ENCODE data around the gene HSPA1B.

- TF ChIP-seq FOXP2 (optimal IDR thresholded peaks at IDR 0.05; ENCODE audit: borderline replicate concordance, extremely low read depth, extremely low read length, insufficient read depth) (no peak), TAF1 (IDR thresholded peaks at IDR 0.05; ENCODE audit: borderline replicate concordance, insufficient read depth, low read length) (no peak), POLR2AphosphoS5 (IDR thresholded peaks at IDR 0.05; ENCODE audit: low read depth, low read length) (no peak), REST (IDR thresholded peaks at IDR 0.05; ENCODE audit: insufficient read depth in 1 of 2, low read depth in 2 of 2, low read length in 2 of 2) (no peak)
Observed at GRCh38 chr6:31865205-31866118, 37.9 kb downstream of the HSPA1B start.
